ENCODE measurements around the gene ISLR. TPM values are rescaled to one million over a fixed set of nuclear protein-coding genes. Genes with fewer than 3 reads are reported as not detected.

Gene ISLR
- total and polyA plus RNA-seq, 2 of the 4 experiments (the other 2 are of a cell fraction) = under 0.01 to 0.79 TPM

- Histone ChIP-seq H3K18ac (ENCODE audit: low read depth, low read length) (no peak overlapping the region), H4K8ac (ENCODE audit: low read depth in 2 of 2, low read length in 2 of 2) (no peak overlapping the region), H4K5ac (ENCODE audit: low read depth, low read length) (no peak overlapping the region; the same call in 1 of the 2 replicates), H3K79me1 (ENCODE audit: low read depth in 1 of 2, low read length in 2 of 2) (no peaks in the 10 kb centered on the region), H2BK5ac (ENCODE audit: low read depth, low read length, poor library complexity, severe bottlenecking) (no peak overlapping the region), H2BK15ac (ENCODE audit: low read depth, low read length) (no peak overlapping the region), H3K36me3 (ENCODE audit: control insufficient read depth, insufficient read depth, low read length) (no peaks in the 10 kb centered on the region), H3K4me2 (ENCODE audit: low read depth, low read length) (no peak overlapping the region; the same call in 1 of the 2 replicates), H3K9ac (ENCODE audit: low read depth, low read length) (no peak overlapping the region), H3K56ac (ENCODE audit: extremely low read depth, insufficient read depth, low read length) (no peak overlapping the region), H4K20me1 (ENCODE audit: insufficient read depth, low read length) (peaks cover 6% of the 10 kb centered on the region; the same call in 1 of the 2 replicates), H2AK9ac (replicated peaks; ENCODE audit: low read depth, low read length, poor library complexity) (no peak overlapping the region), H3K4me3 (ENCODE audit: insufficient read depth, low read depth, low read length) (no peak overlapping the region), H2BK120ac (ENCODE audit: low read depth, low read length) (no peak overlapping the region), H3K4me1 (ENCODE audit: control insufficient read depth, insufficient read depth, low read length) (peaks cover 30% of the 10 kb centered on the region), H3K27me3 (ENCODE audit: control insufficient read depth, insufficient read depth, low read length) (peaks cover 22% of the 10 kb centered on the region), H3K4ac (ENCODE audit: low read depth, low read length) (no peak overlapping the region), H3K9me3 (ENCODE audit: control insufficient read depth, insufficient read depth, low read length) (no peaks in the 10 kb centered on the region), H2BK20ac (ENCODE audit: low read depth, low read length) (no peak overlapping the region), H3K23ac (ENCODE audit: low read depth, low read length) (no peak overlapping the region), H2AFZ (replicated peaks; ENCODE audit: low read length, poor library complexity) (peak overlapping the region; percentile 24), H2AK5ac (ENCODE audit: low read depth, low read length) (no peak overlapping the region), H3K9me1 (ENCODE audit: insufficient read depth, low read length) (peaks cover 20% of the 10 kb centered on the region), H3K27ac (ENCODE audit: insufficient read depth, low read length) (no peak overlapping the region), H3K14ac (replicated peaks; ENCODE audit: low read depth, low read length) (no peak overlapping the region), H4K91ac (ENCODE audit: insufficient read depth, low read depth, low read length) (no peak overlapping the region)
- dilution Hi-C loops (cut with HindIII; ENCODE audit: low sequenced_read_pairs, unreplicated experiment) = no loop called here
- CTCF ChIA-PET = no interaction called here
- BruUV-seq (replicated peaks) = no TSS peak
- ATAC-seq (ENCODE audit: low read depth) (no peak), DNase-seq (no peak)
- in situ Hi-C loops (cut with MboI; ENCODE audit: low sequenced_read_pairs) = no loop called here
- WGBS, 2 experiments (ENCODE audit: extremely low coverage in 2 of 2, insufficient read length in 1 of 2) = 76% methylated on average over 10 of the region's 20 CpGs; no CpG with 5 or more reads in 1 of the 2 experiments
- TF ChIP-seq RAD21 (IDR thresholded peaks at IDR 0.05; ENCODE audit: low read length) = no peak
- POLR2A ChIA-PET (ENCODE audit: unreplicated experiment) = no interaction called here
- intact Hi-C loops (cut with micrococcal nuclease) = no loop called here
These were observed 878 bp downstream of the ISLR start for GRCh38 chr15:74174219-74174957.
